ENCODE measurements around the gene OR2T1.
"Not testable (repeated sequence)": the region's sequence is repeated elsewhere in the genome, so short reads cannot be mapped to it uniquely, and the experiment has no call there.

OR2T1 gene

GRCh38 chr1:248450466-248451145, 47.8 kb downstream of the OR2T1 start:
- not testable (repeated sequence) for H3K36me3 Mint-ChIP-seq; ATAC-seq; DNase-seq (ENCODE audit: low spot score in 2 of 2); H3K9me3 Mint-ChIP-seq; H3K4me1 Mint-ChIP-seq; H3K27ac Mint-ChIP-seq; H3K4me3 Mint-ChIP-seq

- not testable (repeated sequence) for H3K4me3 Mint-ChIP-seq
These were observed 50.8 kb downstream of the OR2T1 start for GRCh38 chr1:248453619-248454018.

DNA sequence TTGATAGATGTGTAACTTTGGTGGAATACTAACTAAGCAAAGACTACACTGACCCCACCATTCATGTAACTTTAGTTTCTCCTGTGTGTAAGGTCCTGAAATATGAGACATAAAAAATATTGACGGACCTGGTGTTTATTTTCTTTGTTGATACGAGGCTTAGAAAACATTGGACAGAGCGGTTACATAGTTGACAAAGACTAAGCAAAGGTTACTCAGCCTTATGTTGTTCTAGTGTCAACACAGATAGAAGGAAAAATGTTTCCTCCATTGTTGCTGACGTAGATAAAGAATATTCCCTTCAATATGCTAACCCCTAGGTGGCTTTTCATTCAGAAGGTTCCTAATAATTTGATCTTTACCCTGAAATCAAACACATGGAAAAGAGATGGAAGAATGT, 52.2 kb downstream of the OR2T1 start:
- not testable (repeated sequence) for H3K36me3 Mint-ChIP-seq; H3K4me3 Mint-ChIP-seq; H3K4me1 Mint-ChIP-seq; ATAC-seq; DNase-seq (ENCODE audit: low spot score in 2 of 2); H3K27ac Mint-ChIP-seq; H3K9me3 Mint-ChIP-seq

More at GRCh38 chr1:248453619-248454018, 50.8 kb downstream of the OR2T1 start:
- not testable (repeated sequence) for H3K9me3 Mint-ChIP-seq; H3K36me3 Mint-ChIP-seq; H3K4me1 Mint-ChIP-seq; ATAC-seq; H3K27ac Mint-ChIP-seq; DNase-seq (ENCODE audit: low spot score in 2 of 2)

DNA sequence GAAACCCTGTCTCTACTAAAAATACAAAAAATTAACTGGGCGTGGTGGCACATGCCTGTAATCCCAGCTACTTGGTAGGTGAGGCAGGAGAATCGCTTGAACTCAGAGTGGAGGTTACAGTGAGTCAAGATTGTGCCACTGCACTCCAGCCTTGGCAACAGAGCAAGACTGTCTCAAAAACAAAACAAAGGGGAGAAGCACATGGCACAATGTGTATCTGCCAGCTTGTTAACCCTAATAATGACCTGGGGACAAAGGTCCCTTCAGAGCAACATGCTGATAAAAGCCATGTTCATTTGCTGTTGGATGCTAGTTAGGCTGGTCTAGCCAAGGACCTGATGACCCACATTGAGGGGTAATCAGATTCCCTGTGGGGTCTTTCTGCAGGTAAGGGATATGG, 53.8 kb downstream of the OR2T1 start:
- H3K36me3 Mint-ChIP-seq; DNase-seq (ENCODE audit: low spot score in 2 of 2); H3K27ac Mint-ChIP-seq; H3K4me1 Mint-ChIP-seq; H3K9me3 Mint-ChIP-seq; H3K4me3 Mint-ChIP-seq; ATAC-seq: not testable (repeated sequence)
